Esophagus muscularis mucosa (tissue), 4 donors: ENCODE measurements around the gene MYL6.
A peak's percentile ranks its signal among the peaks of the same experiment; 100 is the strongest.

Experiments
- CTCF ChIP-seq, 3 experiments: fragments of 200-600 bp in 2 of 3; fragments of 450-650 bp in 1 of 3; sonication (generic) in 2 of 3; IDR thresholded peaks; one replicate each; pipeline ENCODE4 v1.5.1; 2017 to 2019; ENCODE audit warnings: antibody characterized with exemption in 3 of 3, mild to moderate bottlenecking in 2 of 3, moderate library complexity in 1 of 3
- EP300 ChIP-seq: sonication (generic); formaldehyde crosslinking; IDR thresholded peaks from one replicate; pipeline ENCODE4 v1.6.1; 2017; ENCODE audit warnings: antibody characterized with exemption
- POLR2A ChIP-seq: fragments of 450-650 bp; IDR thresholded peaks from one replicate; pipeline ENCODE4 v1.6.1; 2017; ENCODE audit warnings: antibody characterized with exemption, moderate library complexity, mild to moderate bottlenecking, low read depth
- POLR2AphosphoS5 ChIP-seq, 2 donors: sonication (generic); formaldehyde crosslinking; IDR thresholded peaks; one replicate each; pipeline ENCODE4 v1.6.1; 2017; ENCODE audit warnings: antibody characterized with exemption in 2 of 2

GRCh38 chr12:56189918-56190694 is 31.9 kb downstream of the MYL6 start:
- TF ChIP-seq CTCF (IDR thresholded peaks at IDR 0.05) (no peak), POLR2AphosphoS5 (IDR thresholded peaks at IDR 0.05) (peak in 1 of 2 donors; percentile 67), POLR2A (no peak), EP300 (no peak)
